GM18498 (cell line): ENCODE measurements around the gene PABPC1L2B.
"Not testable (repeated sequence)": the region's sequence is repeated elsewhere in the genome, so short reads cannot be mapped to it uniquely, and the experiment has no call there.

Experiments
- ATAC-seq: cut with Tn5 transposase; IDR thresholded peaks from one replicate; pipeline ENCODE4 v1.9.1; 2021; ENCODE audit warnings: mild to moderate bottlenecking, moderate library complexity; ENCODE audit not compliant: unreplicated experiment

PABPC1L2B gene

GRCh38 chrX:73002733-73003132 lies at the start of gene PABPC1L2B:
Gene PABPC1L2B (plus strand): TSS chrX:73002939. CDS start chrX:73003643, 704 bp downstream.
- ATAC-seq, result not testable (repeated sequence)

DNA sequence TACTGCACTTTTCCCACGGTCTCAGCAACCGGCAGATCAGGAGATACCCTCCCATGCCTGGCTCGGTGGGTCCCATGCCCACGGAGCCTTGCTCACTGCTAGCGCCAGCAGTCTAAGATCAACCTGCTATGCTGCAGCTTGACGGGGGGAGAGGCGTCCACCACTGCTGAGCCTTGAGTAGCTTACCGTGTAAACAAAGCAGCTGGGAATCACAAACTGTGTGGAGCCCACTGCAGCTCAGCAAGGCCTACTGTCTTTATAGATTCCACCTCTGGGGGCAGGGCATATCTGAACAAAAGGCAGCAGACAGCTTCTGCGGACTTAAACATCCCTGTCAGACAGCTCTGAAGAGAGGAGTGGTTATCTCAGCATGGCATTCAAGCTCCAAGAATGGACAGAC lies 42.8 kb upstream of the PABPC1L2B start:
- not testable (repeated sequence) for ATAC-seq

DNA sequence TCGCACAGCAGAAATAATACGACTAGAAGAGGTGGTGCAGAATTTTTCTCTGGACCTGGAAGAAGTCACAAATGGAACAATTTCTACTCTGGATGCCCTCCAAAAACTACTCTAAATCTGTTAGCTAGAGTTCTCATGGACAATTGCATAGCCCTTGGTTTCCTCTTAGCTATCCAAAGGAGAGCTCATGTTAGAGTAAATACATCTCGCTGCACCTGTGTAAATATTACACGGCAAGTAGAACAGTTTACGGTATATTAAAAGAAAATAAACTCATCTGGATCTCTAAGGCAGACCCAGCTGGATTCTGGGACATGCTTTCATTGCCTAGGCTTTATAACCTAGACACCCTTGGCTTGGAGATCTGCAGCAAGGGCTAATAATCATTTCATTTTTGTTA lies 30.9 kb upstream of the PABPC1L2B start:
- not testable (repeated sequence) for ATAC-seq

DNA sequence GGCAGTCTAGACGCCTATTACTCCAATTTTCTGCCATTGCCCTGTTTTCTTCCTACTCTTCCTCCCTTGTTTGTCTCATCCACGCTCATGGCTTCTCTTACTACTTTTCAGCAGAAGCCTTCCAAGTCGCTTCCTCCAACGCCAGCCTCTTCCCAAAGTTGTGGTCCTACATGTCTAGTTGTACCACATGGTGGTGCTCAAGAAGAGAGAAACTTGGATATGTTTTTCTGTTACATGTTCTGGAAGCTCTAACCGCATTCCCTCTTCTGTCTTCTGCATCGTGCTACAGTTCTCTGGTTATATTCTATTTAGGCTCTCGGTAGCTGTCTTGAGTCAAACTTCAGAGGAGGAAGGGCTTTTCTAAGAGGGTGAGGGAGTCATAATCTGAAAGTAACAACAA lies 27.9 kb upstream of the PABPC1L2B start:
- not testable (repeated sequence) for ATAC-seq

DNA sequence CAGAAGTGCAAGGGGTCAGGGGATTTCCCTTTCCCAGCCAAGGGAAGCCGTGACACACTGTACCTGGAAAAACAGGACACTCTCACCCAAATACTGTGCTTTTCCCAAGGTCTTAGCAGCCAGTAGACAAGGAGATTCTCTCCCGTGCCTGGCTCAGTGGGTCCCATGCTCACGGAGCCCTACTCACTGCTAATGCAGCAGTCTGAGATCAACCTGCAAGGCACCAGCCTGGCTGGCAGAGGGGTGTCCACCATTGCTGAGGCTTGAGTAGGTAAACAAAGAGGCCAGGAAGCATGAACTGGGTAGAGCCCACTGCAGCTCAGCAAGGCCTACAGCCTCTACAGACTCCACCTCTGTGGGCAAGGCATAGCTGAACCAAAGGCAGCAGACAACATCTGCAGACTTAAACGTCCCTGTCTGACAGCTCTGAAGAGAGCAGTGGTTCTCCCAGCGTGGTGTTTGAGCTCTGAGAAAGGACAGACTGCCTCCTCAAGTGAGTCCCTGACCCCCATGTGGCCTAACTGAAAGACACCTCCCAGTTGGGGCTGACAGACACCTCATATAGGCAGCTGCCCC lies 21.8 kb upstream of the PABPC1L2B start:
- not testable (repeated sequence) for ATAC-seq

- ATAC-seq, result not testable (repeated sequence)
These were observed 1.3 kb downstream of the PABPC1L2B start for GRCh38 chrX:73004032-73004431.

DNA sequence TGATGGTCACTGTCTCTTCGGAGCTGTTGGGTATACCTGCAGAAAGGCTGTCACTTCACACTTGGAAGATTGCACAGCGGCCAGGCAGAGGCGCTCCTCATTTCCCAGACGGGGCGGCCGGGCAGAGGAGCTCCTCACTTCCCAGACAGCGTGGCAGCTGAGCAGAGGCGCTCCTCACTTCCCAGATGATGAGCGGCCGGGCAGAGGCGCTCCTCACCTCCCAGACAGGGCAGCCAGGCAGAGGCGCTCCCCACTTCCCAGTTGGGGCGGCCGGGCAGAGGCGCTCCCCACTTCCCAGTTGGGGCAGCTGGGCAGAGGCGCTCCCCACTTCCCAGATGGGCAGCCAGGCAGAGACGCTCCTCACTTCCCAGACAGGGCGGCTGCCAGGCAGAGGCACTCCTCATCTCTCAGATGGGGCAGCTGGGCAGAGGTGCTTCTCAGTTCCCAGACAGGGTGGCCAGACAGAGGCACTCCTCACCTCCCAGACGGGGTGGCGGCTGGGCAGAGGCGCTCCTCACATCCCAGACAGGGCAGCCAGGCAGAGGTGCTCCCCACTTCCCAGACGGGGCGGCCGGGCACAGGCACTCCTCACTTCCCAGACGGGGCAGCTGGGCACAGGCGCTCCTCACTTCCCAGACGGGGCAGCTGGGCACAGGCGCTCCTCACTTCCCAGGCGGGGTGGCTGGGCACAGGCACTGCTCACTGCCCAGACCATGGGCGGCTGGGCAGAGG lies 18.8 kb downstream of the PABPC1L2B start:
- no peak for ATAC-seq

DNA sequence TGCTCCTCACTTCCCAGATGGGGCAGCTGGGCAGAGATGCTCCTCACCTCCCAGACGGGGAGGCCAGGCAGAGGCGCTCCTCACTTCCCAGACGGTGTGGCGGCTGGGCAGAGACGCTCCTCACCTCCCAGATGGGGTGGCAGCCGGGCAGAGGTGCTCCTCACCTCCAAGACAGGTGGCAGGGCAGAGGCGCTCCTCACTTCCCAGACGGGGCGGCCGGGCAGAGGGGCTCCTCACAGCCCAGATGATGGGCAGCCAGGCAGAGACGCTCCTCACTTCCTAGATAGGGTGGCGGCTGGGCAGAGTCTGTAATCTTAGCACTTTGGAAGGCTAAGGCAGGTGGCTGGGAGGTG lies 19.3 kb downstream of the PABPC1L2B start:
- not testable (repeated sequence) for ATAC-seq

- ATAC-seq, result no peak
These were observed 26.1 kb downstream of the PABPC1L2B start for GRCh38 chrX:73028876-73029275.
